NCI-H128 (cell line): Measurements from ENCODE around the gene ALG2.
A peak's percentile ranks its signal among the peaks of the same experiment; 100 is the strongest.

Source experiments
- DNase-seq: peaks from one replicate; lab custom pipeline; 2025; ENCODE audit not compliant: unreplicated experiment; lab: John Stamatoyannopoulos, UW

ALG2 gene

GRCh38 chr9:99173570-99174504, 47.9 kb downstream of the ALG2 start:
- DNase-seq: no peak

GRCh38 chr9:99172124-99173091, 49.3 kb downstream of the ALG2 start:
- DNase-seq: peak; percentile 9

- no peak for DNase-seq
Observed at GRCh38 chr9:99171225-99172123, 50.3 kb downstream of the ALG2 start.

- no peak for DNase-seq
Observed at GRCh38 chr9:99169982-99170761, 51.6 kb downstream of the ALG2 start.

- no peak for DNase-seq
Observed at GRCh38 chr9:99169086-99169485, 52.7 kb downstream of the ALG2 start.

GRCh38 chr9:99167694-99168093, 54.0 kb downstream of the ALG2 start:
- no peak for DNase-seq

GRCh38 chr9:99167119-99167518, 54.6 kb downstream of the ALG2 start:
- DNase-seq: no peak
